ENCODE measurements around the gene MEMO1.
"Not testable (repeated sequence)": the region's sequence is repeated elsewhere in the genome, so short reads cannot be mapped to it uniquely, and the experiment has no call there.

MEMO1 gene

GRCh38 chr2:31907491-31907890 is 103.3 kb downstream of the MEMO1 start:
- not testable (repeated sequence) for DNase-seq (ENCODE audit: low spot score)

GRCh38 chr2:31903109-31903780 is 107.6 kb downstream of the MEMO1 start:
- DNase-seq (ENCODE audit: low spot score) = no peak

DNA sequence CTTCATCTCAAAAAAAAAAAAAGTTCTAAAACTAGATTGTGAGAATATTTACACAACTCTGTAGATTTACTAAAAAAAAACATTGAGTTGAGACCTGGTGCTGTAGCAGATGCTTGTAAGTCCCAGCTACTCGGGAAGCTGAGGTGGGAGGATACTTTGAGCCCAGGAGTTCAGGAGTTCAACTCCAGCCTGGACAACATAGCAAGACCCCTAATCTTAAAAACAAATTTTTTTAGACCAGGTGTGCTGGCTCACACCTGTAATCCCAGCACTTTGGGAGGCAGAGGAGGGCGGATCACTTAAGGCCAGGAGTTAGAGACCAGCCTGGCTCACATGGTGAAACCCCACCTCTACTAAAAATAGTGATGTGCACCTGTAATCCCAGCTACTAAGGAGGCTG is 108.9 kb downstream of the MEMO1 start:
- no peak for DNase-seq (ENCODE audit: low spot score)

DNA sequence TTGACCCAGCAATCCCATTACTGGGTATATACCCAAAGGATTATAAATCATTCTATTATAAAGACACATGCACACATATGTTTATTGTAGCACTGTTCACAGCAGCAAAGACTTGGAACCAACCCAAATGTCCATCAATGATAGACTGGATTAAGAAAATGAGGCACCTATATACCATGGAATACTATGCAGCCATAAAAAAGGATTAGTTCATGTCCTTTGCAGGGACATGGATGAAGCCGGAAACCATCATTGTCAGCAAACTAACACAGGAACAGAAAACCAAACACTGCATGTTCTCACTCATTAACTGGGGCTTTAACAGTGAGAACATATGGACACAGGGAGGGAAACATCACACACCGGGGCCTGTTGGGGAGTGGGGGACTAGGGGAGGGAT is 110.7 kb downstream of the MEMO1 start:
- DNase-seq (ENCODE audit: low spot score) = not testable (repeated sequence)

DNA sequence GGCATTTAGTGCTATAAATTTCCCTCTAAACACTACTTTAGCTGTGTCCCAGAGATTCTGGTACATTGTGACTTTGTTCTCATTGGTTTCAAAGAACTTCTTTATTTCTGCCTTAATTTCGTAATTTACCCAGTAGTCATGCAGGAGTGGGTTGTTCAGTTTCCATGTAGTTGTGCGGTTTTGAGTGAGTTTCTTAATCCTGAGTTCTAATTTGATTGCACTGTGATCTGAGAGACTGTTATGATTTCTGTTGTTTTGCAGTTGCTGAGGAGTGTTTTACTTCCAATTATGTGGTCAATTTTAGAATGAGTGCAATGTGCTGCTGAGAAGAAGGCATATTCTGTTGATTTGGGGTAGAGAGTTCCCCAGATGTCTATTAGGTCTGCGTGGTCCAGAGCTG is 112.5 kb downstream of the MEMO1 start:
- not testable (repeated sequence) for DNase-seq (ENCODE audit: low spot score)

DNA sequence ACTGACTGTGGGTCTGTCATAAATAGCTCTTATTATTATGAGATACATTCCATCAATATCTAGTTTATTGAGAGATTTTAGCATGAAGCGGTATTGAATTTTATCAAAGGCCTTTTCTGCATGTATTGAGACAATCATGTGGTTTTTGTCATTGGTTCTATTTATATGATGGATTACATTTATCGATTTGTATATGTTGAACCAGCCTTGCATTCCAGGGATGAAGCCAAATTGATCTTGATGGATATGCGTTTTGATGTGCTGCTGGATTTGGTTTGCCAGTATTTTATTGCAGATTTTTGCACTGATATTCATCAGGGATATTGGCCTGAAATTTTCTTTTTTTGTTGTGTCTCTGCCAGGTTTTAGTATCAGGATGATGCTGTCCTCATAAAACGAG is 113.5 kb downstream of the MEMO1 start:
- DNase-seq (ENCODE audit: low spot score) = not testable (repeated sequence)

GRCh38 chr2:31896293-31896692 is 114.5 kb downstream of the MEMO1 start:
- no peak for DNase-seq (ENCODE audit: low spot score)

- DNase-seq (ENCODE audit: low spot score) = no peak
Observed at GRCh38 chr2:31894656-31895055, 116.2 kb downstream of the MEMO1 start.

- DNase-seq (ENCODE audit: low spot score) = no peak
Observed at GRCh38 chr2:31893094-31893493, 117.7 kb downstream of the MEMO1 start.

DNA sequence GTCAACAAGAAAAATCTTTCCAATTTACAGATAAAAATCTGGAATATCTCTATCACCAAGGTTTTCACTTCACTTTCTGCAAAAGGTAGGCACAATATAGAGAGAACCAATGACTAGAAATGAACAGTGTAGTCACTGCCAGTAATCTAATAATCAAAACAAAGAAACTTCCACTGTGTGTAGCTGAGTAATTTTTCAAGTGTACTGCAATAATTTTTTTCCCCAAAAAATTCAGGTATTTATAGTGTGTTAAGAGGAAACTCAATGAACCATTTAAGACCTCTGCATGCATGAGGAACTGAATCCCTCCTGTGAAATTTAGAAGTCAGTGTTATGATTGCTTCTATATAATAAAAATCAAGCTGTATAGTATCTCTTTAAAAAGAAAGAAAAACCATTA is 121.8 kb downstream of the MEMO1 start:
- DNase-seq (ENCODE audit: low spot score) = no peak

DNA sequence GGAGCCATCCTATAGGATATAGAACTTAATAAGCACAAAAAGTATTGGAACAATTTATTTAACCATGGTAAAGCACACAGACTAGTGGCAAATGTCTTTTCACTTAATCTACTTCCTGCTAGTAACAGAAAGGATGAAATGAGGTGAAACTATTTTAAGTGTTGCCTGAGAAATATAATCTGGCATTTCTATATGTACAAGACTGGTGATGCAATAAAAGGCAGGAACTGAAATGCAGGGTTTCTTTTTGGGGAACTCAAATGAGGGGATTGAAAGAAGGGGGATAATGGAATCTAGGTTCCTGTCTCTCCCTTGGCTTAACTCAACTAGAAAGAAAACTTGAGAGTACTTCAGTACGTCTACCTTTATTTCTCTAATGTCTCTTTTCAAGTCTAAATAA is 122.3 kb downstream of the MEMO1 start:
- DNase-seq (ENCODE audit: low spot score) = no peak

DNA sequence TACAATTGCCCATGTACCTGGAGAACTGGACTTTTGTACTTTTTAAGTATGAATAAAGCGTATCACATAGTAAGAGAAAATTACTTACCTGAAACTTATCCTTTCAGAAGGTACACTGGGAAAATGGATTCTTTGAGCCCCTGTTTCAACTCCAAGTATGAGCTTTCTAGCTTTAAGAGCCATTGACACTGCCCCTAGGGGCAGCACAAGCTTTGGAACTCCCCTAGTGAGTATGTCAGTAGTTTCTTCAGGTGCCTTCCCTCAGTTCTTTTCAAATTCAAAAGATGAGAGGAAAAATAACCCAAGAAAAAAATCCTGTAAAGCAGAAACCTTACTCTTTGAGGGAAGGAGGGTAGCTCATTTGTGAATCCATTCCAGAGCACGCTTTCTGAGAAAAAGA is 124.1 kb downstream of the MEMO1 start:
- no peak for DNase-seq (ENCODE audit: low spot score)

GRCh38 chr2:31877008-31877407 is 133.8 kb downstream of the MEMO1 start:
- no peak for DNase-seq (ENCODE audit: low spot score)

DNA sequence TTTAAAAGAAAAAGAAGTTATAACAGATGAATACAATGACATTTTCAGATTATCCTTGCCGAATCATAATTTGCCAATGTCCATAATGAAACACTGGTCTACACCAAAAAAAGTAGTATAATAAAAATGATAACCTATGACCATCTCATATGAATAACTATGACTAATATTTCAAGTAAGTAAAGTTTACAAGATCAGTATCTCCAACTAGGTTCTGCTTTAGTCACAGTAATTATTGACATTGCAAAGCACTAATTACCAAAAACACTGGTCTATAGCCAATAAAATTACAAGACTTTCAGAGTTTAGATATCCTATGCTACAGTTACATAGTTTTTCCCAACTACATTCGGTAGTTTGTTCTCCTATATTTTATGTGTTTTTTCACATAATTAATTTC is 136.7 kb downstream of the MEMO1 start:
- peak; percentile 2 for DNase-seq (ENCODE audit: low spot score)

DNA sequence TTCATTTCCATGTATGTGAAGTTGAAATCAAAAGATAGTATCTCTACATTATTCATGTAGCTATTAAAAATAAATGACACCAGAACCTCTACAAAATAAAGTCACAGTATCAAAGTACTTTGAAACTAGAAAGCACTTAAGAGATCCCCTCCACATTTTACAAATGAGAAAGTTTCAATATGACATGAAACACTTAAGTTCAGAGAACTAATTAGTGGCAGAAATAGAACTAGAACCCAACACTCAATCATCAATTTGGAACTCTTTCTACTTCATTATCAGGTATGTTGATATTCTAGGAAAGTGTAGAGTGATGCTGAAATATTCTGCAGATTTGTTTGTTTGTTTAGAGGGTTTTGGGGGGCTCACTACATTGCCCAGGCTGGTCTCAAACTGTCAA is 145.6 kb downstream of the MEMO1 start:
- no peak for DNase-seq (ENCODE audit: low spot score)

DNA sequence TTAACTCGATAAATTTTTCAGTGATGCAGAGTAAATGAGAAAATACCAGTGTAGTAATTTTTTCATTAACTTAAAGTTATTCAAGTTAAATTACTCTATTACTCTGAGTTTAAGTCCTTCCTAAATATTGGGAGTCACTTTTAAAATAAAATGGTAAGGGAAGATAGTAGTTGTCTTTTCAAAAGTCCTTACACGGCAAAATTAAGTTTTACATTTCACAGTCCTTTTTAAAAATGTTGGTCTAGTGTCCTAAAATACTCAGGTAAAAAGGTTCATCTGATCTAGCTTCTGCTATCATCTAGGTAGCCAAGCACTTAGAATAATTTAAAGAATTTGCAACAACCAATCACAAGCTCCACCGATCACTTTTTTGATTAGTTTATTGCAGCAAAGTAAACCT is 146.9 kb downstream of the MEMO1 start:
- no peak for DNase-seq (ENCODE audit: low spot score)

DNA sequence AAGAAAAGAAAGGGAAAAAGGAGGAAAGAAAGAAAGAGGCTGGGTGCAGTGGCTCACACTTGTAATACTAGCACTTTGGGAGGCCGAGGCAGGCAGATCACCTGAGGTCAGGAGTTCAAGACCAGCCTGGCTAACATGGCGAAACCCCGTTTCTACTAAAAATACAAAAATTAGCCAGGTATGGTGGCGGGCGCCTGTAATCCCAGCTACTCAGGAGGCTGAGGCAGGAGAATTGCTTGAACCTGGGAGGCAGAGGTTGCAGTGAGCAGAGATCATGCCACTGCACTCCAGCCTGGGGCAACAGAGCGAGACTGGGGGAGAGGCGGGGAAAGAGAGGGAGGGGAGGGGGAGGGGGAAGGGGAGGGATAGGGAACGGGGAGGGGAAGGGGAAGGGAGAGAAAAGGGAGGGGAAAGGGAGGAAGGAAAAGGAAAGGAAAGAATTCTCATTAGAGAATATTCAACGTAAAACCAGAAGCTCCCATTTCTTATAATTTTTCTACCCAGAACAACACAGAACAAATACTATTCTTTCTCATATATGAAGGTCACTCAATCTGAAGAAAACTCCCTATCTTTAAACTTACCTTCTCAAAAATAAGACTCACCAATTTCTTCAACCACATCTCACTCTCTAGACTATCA is 147.7 kb downstream of the MEMO1 start:
- DNase-seq (ENCODE audit: low spot score) = not testable (repeated sequence)

- no peak for DNase-seq (ENCODE audit: low spot score)
Observed at GRCh38 chr2:31859959-31860358, 150.8 kb downstream of the MEMO1 start.

DNA sequence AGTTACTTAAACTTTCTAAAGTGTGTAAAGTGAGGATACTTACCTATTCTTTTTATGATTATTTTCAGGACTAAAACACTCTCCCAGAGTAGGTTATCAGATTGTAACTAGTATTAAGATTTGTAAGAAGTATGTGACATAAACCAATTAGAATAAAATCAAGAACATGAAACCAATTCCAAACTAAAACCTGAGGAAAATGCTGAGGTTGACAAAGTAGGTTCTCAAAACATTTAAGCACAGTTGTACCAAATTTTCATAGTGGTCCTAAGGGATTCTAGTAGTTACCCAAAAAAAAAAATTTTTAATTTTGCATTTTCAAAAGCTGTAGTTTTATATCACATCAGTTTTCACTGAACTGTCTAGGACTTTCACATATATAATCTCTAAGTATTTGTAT is 157.3 kb downstream of the MEMO1 start:
- DNase-seq (ENCODE audit: low spot score) = no peak

GRCh38 chr2:31842150-31842549 is 168.7 kb downstream of the MEMO1 start:
- DNase-seq (ENCODE audit: low spot score) = not testable (repeated sequence)

DNA sequence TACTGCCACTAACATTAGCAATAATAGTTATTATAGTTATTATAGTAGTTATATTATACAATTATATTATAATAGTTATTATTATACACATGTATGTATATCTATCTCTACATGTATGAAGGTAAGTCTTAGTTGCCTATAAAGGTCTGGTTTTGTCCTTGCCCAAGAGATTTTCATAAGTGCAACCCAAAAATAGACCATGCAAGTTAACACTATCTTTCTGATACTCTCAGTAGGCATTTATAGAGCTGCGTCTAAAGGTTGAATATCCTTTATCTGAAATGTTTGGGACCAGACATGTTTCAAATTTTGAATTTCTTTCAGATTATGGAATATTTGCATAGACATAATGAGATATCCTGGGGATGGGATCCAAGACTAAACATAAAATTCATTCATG is 175.4 kb downstream of the MEMO1 start:
- DNase-seq (ENCODE audit: low spot score) = no peak

DNA sequence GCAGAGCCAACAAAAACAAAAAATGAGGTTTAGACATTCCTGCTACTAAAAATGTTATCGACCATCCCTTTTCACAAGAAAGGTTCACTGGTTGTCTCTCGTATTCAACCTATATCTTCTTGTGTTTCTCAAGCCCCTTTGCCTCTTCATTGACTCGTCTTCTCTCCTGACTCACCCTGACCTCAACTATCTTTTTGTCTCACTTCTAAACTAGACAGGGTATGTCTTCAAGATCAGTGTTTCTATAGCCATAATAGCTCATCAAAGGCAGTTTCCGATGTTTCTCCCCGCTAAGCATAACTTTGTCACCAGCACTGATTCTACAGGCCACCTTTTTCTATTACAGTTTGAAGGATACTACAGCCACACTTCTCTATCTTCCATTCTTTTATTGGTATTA is 178.4 kb downstream of the MEMO1 start:
- no peak for DNase-seq (ENCODE audit: low spot score)

DNA sequence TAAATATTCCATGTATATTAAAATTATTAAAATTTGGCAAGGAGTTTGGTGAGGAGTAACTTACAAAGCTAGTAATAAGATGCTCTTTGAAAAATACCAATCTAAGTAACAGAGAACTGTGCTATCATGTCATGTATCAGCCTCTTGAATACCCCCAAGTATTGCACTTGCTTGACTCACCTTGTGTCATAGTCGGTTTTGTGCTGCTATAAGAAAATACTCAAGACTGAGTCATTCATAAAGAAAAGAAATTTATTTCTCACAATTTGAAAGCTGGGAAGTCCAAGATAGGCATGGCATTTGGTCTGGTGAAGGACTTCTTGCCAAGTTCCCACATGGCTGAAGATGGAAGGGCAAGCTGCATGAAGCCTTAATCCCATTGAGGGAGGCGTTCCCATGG is 179.2 kb downstream of the MEMO1 start:
- DNase-seq (ENCODE audit: low spot score) = no peak

GRCh38 chr2:31828891-31829290 is 181.9 kb downstream of the MEMO1 start:
- no peak for DNase-seq (ENCODE audit: low spot score)

Data from LoVo (cell line).